HepG2 (cell line): Measurements from ENCODE around the gene STPG4. TPM values are rescaled to one million over a fixed set of nuclear protein-coding genes. Genes with fewer than 3 reads are reported as not detected.

Source experiments
- ATAC-seq: fragments of 200-7000 bp; cut with Tn5 transposase; 3 replicates; pipeline ENCODE4 v1.9.1; 2020; ENCODE audit warnings: mild to moderate bottlenecking, moderate library complexity
- BruUV-seq: library from RNA; stranded (reverse); fragments of 400-500 nt; replicated peaks from 2 replicates; lab custom pipeline; 2021; lab: Mats Ljungman, UMichigan
- CTCF ChIA-PET: fragments of 300-600 bp; formaldehyde crosslinking; extraction: SDS; loops from one replicate; lab custom pipeline; 2021; ENCODE audit warnings: low total read pairs, inconsistent platforms, low intra/inter-chr PET ratio; lab: Yijun Ruan, JAX
- POLR2A ChIA-PET: fragments of 350-600 bp; sonication (Branson Sonifier 250); formaldehyde crosslinking; loops from one replicate; lab custom pipeline; 2020; ENCODE audit warnings: antibody characterized with exemption, inconsistent platforms; lab: Yijun Ruan, JAX
- DNase-seq: peaks from one replicate; pipeline ENCODE4 v3.0.0-alpha.2; 2015; ENCODE audit warnings: low spot score
- FAIRE-seq: peaks from 3 replicates; lab custom pipeline; 2011; peaks lifted over from hg19 to GRCh38; lab: Jason Lieb, UNC
- H2AFZ ChIP-seq: one replicate; pipeline ENCODE4 v1.6.1; 2011; ENCODE audit warnings: low read length, inconsistent platforms
- H3K27ac ChIP-seq: fragments of 300-600 bp; 3 replicates; pipeline ENCODE4 v1.8.0; 2011; ENCODE audit warnings: mixed run types, mild to moderate bottlenecking, mixed read lengths, low read length, inconsistent platforms; ENCODE audit not compliant: insufficient read depth; ENCODE audit errors: extremely low read length
- H3K27me3 ChIP-seq, 2 experiments: fragments of 200-600 bp in 1 of 2; 2 replicates in 1 of 2; 3 replicates in 1 of 2; pipeline versions ENCODE4 v1.6.0 to v1.8.0; 2011; ENCODE audit warnings: low read length in 2 of 2, mild to moderate bottlenecking in 2 of 2, moderate library complexity in 2 of 2, inconsistent platforms in 1 of 2; ENCODE audit not compliant: insufficient read depth in 2 of 2, control insufficient read depth in 1 of 2
- H3K36me3 ChIP-seq, 2 experiments: fragments of 200-600 bp in 1 of 2; replicated peaks in 1 of 2; 2 replicates in 1 of 2; 3 replicates in 1 of 2; pipeline versions ENCODE4 v1.5.1 to v1.8.0; 2011; ENCODE audit warnings: low read length in 2 of 2, inconsistent platforms in 1 of 2; ENCODE audit not compliant: insufficient read depth in 2 of 2, control insufficient read depth in 1 of 2
- H3K4me1 ChIP-seq: 2 replicates; pipeline ENCODE4 v1.5.1; 2012; ENCODE audit warnings: low read length, inconsistent platforms; ENCODE audit not compliant: insufficient read depth
- H3K4me2 ChIP-seq: 2 replicates; pipeline ENCODE4 v1.6.0; 2011; ENCODE audit warnings: low read depth, low read length, inconsistent platforms
- H3K4me3 ChIP-seq, 3 experiments: fragments of 200-600 bp in 1 of 3; sonication (generic), shearing (Covaris generic) in 1 of 3; replicated peaks in 1 of 3; 2 replicates each; pipeline ENCODE4 v1.5.1; 2011 to 2016; ENCODE audit warnings: low read length in 3 of 3, inconsistent platforms in 2 of 3, low read depth in 2 of 3, mild to moderate bottlenecking in 2 of 3, control low read depth in 1 of 3, mixed read lengths in 1 of 3; ENCODE audit not compliant: insufficient read depth in 1 of 3
- H3K79me2 ChIP-seq: one replicate; pipeline ENCODE4 v1.6.1; 2011; ENCODE audit warnings: low read length, inconsistent platforms; ENCODE audit not compliant: insufficient read depth
- H3K9ac ChIP-seq: 2 replicates; pipeline ENCODE4 v1.6.0; 2011; ENCODE audit warnings: mild to moderate bottlenecking, low read depth, low read length, inconsistent platforms; ENCODE audit not compliant: insufficient read depth
- H3K9me3 ChIP-seq: 2 replicates; pipeline ENCODE4 v1.5.1; 2012; ENCODE audit warnings: mild to moderate bottlenecking, low read length
- H4K20me1 ChIP-seq: 2 replicates; pipeline ENCODE4 v1.6.0; 2011; ENCODE audit warnings: inconsistent platforms, mild to moderate bottlenecking, low read length, moderate library complexity; ENCODE audit not compliant: insufficient read depth
- HOXA5 ChIP-seq: sonication (generic); formaldehyde crosslinking; IDR thresholded peaks from 2 replicates; pipeline ENCODE4 v1.4.0; 2020; ENCODE audit warnings: missing genetic modification reagents
- MTA3 ChIP-seq: sonication (generic); formaldehyde crosslinking; IDR thresholded peaks from 2 replicates; pipeline ENCODE4 v1.4.0; 2020; ENCODE audit warnings: missing genetic modification reagents
- PHF20 ChIP-seq: sonication (generic); formaldehyde crosslinking; IDR thresholded peaks from 2 replicates; pipeline ENCODE4 v1.5.0; 2020; ENCODE audit warnings: mild to moderate bottlenecking, missing genetic modification reagents
- PHF21A ChIP-seq: sonication (generic); formaldehyde crosslinking; IDR thresholded peaks from 2 replicates; pipeline ENCODE4 v1.5.0; 2020; ENCODE audit warnings: mild to moderate bottlenecking, missing genetic modification reagents
- PITX1 ChIP-seq: sonication (generic); formaldehyde crosslinking; IDR thresholded peaks from 2 replicates; pipeline ENCODE4 v1.5.1; 2020; ENCODE audit warnings: mild to moderate bottlenecking, missing genetic modification reagents
- SRF ChIP-seq: IDR thresholded peaks from 2 replicates; pipeline ENCODE4 v1.6.1; 2011; ENCODE audit warnings: mild to moderate bottlenecking, low read depth, low read length, moderate library complexity
- STAG1 ChIP-seq: sonication (generic); formaldehyde crosslinking; IDR thresholded peaks from 2 replicates; pipeline ENCODE4 v1.4.0; 2020; ENCODE audit warnings: missing genetic modification reagents
- YEATS4 ChIP-seq: sonication (generic); formaldehyde crosslinking; IDR thresholded peaks from 2 replicates; pipeline ENCODE4 v1.4.0; 2020; ENCODE audit warnings: missing genetic modification reagents, borderline replicate concordance
- ZFP90 ChIP-seq: sonication (generic); formaldehyde crosslinking; IDR thresholded peaks from 2 replicates; pipeline ENCODE4 v1.8.0; 2022; ENCODE audit warnings: missing genetic modification reagents, mild to moderate bottlenecking, inconsistent platforms, borderline replicate concordance
- ZHX2 ChIP-seq, 2 experiments: sonication (generic) in 1 of 2; formaldehyde crosslinking in 1 of 2; IDR thresholded peaks; 2 replicates each; pipeline versions ENCODE4 v1.6.1 to v1.9.0; 2014 to 2022; ENCODE audit warnings: antibody characterized with exemption in 1 of 2, borderline replicate concordance in 1 of 2, inconsistent platforms in 1 of 2, low read depth in 1 of 2, missing genetic modification reagents in 1 of 2
- ZNF224 ChIP-seq: sonication (generic); formaldehyde crosslinking; IDR thresholded peaks from 2 replicates; pipeline ENCODE4 v1.5.0; 2020; ENCODE audit warnings: mild to moderate bottlenecking, missing genetic modification reagents
- ZNF251 ChIP-seq: sonication (generic); formaldehyde crosslinking; IDR thresholded peaks from 2 replicates; pipeline ENCODE4 v1.9.0; 2021; ENCODE audit warnings: mild to moderate bottlenecking, missing genetic modification reagents
- ZNF264 ChIP-seq: sonication (generic); formaldehyde crosslinking; IDR thresholded peaks from 2 replicates; pipeline ENCODE4 v1.4.0; 2020; ENCODE audit warnings: missing genetic modification reagents
- WGBS: methylation state at CpG from one replicate; pipeline ENCODE4 v1.1.6; 2017; ENCODE audit warnings: low lambda C conversion rate; 5-methylcytosine and 5-hydroxymethylcytosine counted together
- in situ Hi-C: cut with HindIII; loops from 2 replicates; pipeline ENCODE4 v1.10.0; 2017; ENCODE audit warnings: low pct_unique_long_range_greater_than_20kb; ENCODE audit not compliant: extremely low pct_ligation_motif_present
- intact Hi-C: fragments of 100-400 bp; cut with micrococcal nuclease; formaldehyde crosslinking; loops from one replicate; pipeline ENCODE4 v1.10.0; 2022; ENCODE audit not compliant: unreplicated experiment
- polyA plus RNA-seq, 8 experiments: library from polyadenylated mRNA; depleted of rRNA in 3 of 8; stranded (reverse) in 7 of 8; unstranded in 1 of 8; fragments of >200 nt; fragmentation: Illumina TruSeq in 4 of 8; extraction: Trizol in 4 of 8; gene quantifications; 2 replicates each; pipeline versions ENCODE4 v1.2.1 to v1.2.3, GENCODE V29; 2011 to 2016; ENCODE audit warnings: low read depth in 4 of 8, missing spikeins in 1 of 8, mixed read lengths in 1 of 8; ENCODE audit not compliant: insufficient read depth in 1 of 8
- total RNA-seq, 5 experiments: library from RNA; depleted of rRNA; stranded (reverse); fragments of >200 nt; fragmentation: Illumina TruSeq; extraction: Trizol; gene quantifications; 2 replicates each; pipeline ENCODE4 v1.2.3, GENCODE V29; 2016; ENCODE audit warnings: low read depth in 1 of 5
- TF ChIP-seq, protein P1 (sequence below): IDR thresholded peaks from 2 replicates; pipeline ENCODE4 v1.6.1; 2018; ENCODE audit warnings: missing genetic modification reagents
- TF ChIP-seq, protein P2 (sequence below): sonication (generic); formaldehyde crosslinking; IDR thresholded peaks from 2 replicates; pipeline ENCODE4 v1.5.0; 2020; ENCODE audit warnings: missing genetic modification reagents

STPG4 gene
- total and polyA plus RNA-seq, 2 of the 13 experiments (the other 11 are each of a cell fraction or from before 2014, with no cell fraction given), result 0.11 to 0.15 TPM

DNA sequence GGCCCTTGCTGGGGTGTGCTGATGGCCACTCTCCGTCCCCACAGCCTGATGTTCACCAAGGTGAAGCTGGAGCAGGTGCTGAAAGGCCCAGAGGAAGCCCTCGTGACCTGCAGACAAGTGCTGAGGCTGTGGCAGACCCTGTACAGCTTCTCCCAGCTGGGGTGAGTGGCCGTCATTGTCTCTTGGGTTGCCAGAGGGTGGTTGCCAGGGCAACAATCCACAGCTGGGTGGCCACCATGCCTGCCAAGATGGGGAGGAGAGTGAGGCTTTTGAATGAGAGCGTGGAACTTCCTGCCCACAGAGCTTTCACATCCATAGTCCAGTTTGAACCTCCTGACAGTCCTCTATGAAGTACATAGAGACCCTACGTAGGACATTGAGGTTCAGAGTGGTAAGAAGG is 108.8 kb downstream of the STPG4 start:
- H3K9ac ChIP-seq, result no peak overlapping the region
- FAIRE-seq, result no peak
- no peak for ATAC-seq
- 100% methylated on average over 4 of the region's 5 CpGs for WGBS
- peaks cover 58% of the 10 kb centered on the region for H3K4me1 ChIP-seq
- ChIA-PET POLR2A (interaction anchor here (0.6 kb wide), 1 partner anchor 63 kb away, joined by 3 read pairs; no protein-coding TSS in a partner anchor), CTCF (no interaction called here)
- peaks cover 23 to 53% of the 10 kb centered on the region in 2 experiments for H3K36me3 ChIP-seq
- no peak overlapping the region for H3K4me2 ChIP-seq
- H3K4me3 ChIP-seq, result no peak overlapping the region
- DNase-seq, result no peak
- H3K79me2 ChIP-seq, result no peaks in the 10 kb centered on the region
- no peak overlapping the region for H2AFZ ChIP-seq
- H4K20me1 ChIP-seq, result no peaks in the 10 kb centered on the region
- H3K9me3 ChIP-seq, result no peaks in the 10 kb centered on the region
- no TSS peak for BruUV-seq
- no peaks in the 10 kb centered on the region for H3K27me3 ChIP-seq
- intact Hi-C loops, result no loop called here
- in situ Hi-C loops, result no loop called here
- H3K27ac ChIP-seq, result no peak overlapping the region
- TF ChIP-seq ZNF264 (CRISPR knock-in tag), result no peak
- TF ChIP-seq, protein P1, sequence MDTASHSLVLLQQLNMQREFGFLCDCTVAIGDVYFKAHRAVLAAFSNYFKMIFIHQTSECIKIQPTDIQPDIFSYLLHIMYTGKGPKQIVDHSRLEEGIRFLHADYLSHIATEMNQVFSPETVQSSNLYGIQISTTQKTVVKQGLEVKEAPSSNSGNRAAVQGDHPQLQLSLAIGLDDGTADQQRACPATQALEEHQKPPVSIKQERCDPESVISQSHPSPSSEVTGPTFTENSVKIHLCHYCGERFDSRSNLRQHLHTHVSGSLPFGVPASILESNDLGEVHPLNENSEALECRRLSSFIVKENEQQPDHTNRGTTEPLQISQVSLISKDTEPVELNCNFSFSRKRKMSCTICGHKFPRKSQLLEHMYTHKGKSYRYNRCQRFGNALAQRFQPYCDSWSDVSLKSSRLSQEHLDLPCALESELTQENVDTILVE (CRISPR knock-in tag), result no peak
- no peak for TF ChIP-seq HOXA5 (CRISPR knock-in tag)
- TF ChIP-seq, protein P2, sequence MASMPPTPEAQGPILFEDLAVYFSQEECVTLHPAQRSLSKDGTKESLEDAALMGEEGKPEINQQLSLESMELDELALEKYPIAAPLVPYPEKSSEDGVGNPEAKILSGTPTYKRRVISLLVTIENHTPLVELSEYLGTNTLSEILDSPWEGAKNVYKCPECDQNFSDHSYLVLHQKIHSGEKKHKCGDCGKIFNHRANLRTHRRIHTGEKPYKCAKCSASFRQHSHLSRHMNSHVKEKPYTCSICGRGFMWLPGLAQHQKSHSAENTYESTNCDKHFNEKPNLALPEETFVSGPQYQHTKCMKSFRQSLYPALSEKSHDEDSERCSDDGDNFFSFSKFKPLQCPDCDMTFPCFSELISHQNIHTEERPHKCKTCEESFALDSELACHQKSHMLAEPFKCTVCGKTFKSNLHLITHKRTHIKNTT (CRISPR knock-in tag), result no peak
- no peak for TF ChIP-seq ZFP90 (CRISPR knock-in tag)
- no peak for TF ChIP-seq PHF20 (CRISPR knock-in tag)
- no peak for TF ChIP-seq ZNF224 (CRISPR knock-in tag)
- TF ChIP-seq PHF21A (CRISPR knock-in tag), result no peak
- no peak for TF ChIP-seq ZHX2 (IDR thresholded peaks at IDR 0.05; ENCODE audit: low read depth)
- TF ChIP-seq ZHX2 (CRISPR knock-in tag; IDR thresholded peaks at IDR 0.05; ENCODE audit: borderline replicate concordance), result no peak
- TF ChIP-seq PITX1 (CRISPR knock-in tag), result no peak
- no peak for TF ChIP-seq SRF
- TF ChIP-seq YEATS4 (CRISPR knock-in tag), result no peak
- no peak for TF ChIP-seq MTA3 (CRISPR knock-in tag)
- TF ChIP-seq ZNF251, result no peak
- no peak for TF ChIP-seq STAG1 (CRISPR knock-in tag)
